Measurements from ENCODE around the gene CNTNAP5.

DNA sequence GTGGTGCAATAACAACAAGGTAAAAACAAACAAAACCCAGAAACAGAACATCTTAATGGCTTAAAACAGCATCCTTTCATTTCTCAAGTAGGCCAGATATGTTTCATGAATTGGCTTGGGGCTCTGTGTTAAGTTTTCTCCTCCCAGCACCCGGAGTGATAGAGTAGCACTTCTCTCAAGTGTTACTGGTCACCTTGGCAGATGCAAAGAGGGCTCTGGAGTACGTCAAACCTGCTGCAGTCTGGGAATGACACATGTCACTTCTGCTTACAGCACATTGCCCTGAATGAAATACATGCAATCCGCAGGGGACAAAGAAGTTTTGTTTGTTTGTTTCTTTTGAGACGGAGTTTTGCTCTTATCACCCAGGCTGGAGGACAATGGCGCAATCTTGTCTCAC lies 639.3 kb downstream of the CNTNAP5 start:
- TF ChIP-seq, protein P1, sequence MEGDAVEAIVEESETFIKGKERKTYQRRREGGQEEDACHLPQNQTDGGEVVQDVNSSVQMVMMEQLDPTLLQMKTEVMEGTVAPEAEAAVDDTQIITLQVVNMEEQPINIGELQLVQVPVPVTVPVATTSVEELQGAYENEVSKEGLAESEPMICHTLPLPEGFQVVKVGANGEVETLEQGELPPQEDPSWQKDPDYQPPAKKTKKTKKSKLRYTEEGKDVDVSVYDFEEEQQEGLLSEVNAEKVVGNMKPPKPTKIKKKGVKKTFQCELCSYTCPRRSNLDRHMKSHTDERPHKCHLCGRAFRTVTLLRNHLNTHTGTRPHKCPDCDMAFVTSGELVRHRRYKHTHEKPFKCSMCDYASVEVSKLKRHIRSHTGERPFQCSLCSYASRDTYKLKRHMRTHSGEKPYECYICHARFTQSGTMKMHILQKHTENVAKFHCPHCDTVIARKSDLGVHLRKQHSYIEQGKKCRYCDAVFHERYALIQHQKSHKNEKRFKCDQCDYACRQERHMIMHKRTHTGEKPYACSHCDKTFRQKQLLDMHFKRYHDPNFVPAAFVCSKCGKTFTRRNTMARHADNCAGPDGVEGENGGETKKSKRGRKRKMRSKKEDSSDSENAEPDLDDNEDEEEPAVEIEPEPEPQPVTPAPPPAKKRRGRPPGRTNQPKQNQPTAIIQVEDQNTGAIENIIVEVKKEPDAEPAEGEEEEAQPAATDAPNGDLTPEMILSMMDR (IDR thresholded peaks at IDR 0.05), result no peak
- no peak for TF ChIP-seq ZFX (IDR thresholded peaks at IDR 0.05; ENCODE audit: borderline replicate concordance)
